COLO829 (cell line): Measurements from ENCODE around the gene POMT1.
"Not testable (repeated sequence)": the region's sequence is repeated elsewhere in the genome, so short reads cannot be mapped to it uniquely, and the experiment has no call there.

Source experiments
- DNase-seq: peaks from one replicate; pipeline ENCODE4 v3.0.0; 2012; ENCODE audit warnings: low spot score

The POMT1 gene

DNA sequence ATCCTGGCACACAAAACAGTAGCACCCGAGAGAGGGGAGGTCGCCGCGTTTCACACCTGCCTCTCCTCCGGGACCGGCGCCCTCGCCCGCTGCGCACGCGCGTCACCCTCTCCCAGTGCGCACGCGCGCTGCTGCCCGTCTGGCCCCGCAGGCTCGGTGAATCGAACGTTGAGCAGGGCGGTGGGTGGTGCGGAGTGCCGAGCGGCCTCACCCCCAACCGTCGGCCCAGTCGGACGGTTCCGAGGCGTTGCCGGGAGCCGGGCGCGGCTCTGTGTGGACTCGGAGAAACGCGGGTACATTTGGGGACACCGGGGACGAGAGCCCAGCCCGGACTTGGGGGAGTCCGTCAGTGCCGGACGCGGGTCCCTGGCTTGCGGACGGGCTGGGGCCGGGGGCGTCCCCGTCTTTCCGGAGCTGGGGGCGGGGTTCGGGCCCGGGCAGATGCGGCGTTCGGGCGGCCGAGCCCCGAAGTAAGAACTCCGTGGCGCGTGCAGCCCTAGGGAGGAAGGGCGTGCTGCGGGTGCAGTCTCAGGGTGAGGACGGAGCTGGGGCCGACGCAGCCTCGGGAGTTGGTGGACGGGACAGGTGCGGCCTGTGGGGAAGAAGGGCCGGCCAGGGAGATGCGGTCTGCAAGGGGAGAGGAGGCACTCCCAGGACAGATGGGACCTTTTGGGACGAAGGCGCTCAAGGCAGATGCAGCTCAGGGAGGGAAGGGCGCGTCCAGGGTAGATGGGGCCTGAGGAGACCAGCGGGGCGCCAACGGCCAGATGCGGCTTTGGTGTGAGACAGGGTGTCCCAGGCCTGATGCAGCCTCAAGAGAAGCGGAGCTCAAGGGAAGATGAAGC is at the start of gene POMT1:
TSS of gene POMT1 (plus strand) at position 138 of the 845 bp plus-strand sequence. CDS start 1,301 bp downstream, outside the sequence.
- DNase-seq = peak; percentile 92

DNA sequence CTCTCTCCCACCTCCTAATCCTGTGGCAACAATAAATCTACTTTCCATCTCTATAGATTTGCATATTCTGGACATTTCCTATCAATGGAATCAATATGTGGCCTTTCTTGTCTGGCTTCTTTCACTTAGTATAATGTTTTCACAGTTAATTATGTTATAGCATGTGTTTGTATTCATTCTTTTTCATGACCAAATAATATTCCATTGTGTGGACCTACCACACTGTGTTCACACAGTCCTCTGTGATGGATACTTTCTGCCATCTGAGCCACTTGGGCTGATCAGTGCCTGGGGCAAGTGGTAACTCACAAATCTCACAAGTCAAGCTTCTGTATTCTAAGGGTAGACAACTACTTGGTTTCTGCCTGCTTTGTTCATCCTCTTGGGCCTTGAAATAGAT is 48.7 kb upstream of the POMT1 start:
- DNase-seq = no peak

- DNase-seq = not testable (repeated sequence)
Observed at GRCh38 chr9:131455655-131456054, 47.1 kb upstream of the POMT1 start.

DNA sequence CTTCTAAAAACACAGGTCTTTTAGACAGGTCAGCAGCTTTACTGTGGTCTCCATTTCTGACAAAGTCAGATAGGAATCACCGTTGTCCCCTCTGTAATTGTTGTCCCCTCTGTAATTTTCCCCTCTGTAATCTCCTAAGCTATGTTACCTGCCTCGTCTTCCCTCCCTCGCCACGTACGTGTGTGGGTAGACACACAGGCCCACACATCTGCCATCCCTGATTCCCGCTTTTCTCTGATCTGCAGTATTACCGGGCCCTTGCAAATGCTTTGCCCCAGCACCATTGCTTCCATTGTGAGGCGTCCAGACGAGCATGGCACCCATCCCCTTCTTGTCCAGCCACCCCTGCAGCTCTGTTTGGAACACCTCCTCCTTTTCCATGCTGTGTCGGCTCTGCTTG is 45.0 kb upstream of the POMT1 start:
- no peak for DNase-seq

DNA sequence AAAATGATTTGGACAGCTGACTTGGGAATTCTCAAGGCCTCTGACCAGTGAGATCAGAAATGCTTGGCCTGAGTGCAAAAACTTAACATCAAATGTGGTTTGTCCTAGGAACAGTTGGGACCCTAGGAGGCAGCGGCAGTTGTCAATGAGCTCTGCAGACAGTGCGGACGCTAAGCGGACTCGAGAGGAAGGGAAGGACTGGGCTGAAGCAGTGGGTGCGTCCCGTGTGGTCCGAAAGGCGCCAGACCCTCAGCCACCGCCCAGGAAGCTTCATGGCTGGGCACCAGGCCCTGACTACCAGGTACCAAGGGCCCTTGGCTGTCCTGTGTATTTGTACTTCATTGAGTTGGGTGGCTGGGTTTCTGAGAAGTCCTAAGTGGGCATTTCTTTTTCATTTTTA is 43.7 kb upstream of the POMT1 start:
- DNase-seq = no peak

DNA sequence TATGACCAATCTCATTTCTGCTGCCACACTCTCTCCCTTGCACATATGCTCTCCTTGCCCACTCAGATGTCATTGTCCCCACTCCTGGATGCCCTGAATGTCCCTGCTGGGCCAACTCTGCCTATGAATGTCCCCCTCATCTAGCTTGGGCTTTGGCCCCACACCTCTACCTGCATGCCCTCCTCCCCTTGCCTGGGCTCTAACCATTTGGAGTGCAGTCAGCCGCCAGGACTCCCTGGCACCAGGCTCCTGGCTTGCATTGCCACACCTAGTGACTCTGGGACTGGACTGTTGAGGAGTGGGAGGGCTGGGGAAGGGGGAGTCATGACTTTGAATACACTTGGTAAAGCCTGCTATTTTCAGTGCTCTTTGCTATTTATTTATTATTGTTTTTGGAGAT is 41.6 kb upstream of the POMT1 start:
- no peak for DNase-seq

- no peak for DNase-seq
Observed at GRCh38 chr9:131464354-131465000, 38.2 kb upstream of the POMT1 start.

DNA sequence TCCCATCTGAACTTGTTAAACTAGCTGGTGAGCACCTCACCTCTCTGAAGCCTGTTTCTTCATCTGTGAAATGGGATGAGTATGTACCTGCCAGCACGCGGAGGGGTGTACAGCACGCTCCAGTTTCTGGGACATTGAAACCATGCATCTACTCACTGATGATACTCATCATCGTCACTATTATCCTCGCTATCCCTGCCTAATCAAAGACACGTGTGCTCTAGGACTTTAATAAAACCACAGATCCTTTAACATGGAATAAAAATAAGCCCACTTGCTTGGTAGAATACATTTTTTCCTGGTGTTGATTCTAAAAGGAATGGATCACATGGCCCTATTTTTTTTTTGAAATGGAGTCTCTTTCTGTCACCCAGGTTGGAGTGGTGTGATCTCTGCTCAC is 37.3 kb upstream of the POMT1 start:
- no peak for DNase-seq

- DNase-seq = no peak
Observed at GRCh38 chr9:131467214-131467935, 35.3 kb upstream of the POMT1 start.

DNA sequence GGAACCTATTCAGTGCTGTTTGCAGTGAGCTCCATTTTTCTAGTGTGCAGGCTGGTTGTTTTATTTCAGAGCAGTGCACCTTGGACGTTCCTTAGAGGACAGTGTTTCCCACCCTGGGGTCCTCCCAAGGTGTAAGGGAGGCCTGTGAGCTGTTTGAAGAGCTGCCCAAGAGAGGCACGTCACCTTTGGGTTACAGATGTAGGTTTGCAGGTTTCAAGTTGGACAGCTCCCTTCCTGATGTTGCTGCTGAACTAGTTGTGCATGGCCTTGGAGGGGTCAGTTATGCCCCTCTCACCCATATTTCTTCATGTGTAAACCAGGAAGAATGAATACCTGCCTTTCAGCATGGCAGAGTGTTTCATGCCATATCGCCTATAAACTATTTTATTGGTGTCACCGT is 34.7 kb upstream of the POMT1 start:
- no peak for DNase-seq

- no peak for DNase-seq
Observed at GRCh38 chr9:131469356-131469755, 33.4 kb upstream of the POMT1 start.

GRCh38 chr9:131469951-131470350 is 32.8 kb upstream of the POMT1 start:
- DNase-seq = no peak

- DNase-seq = no peak
Observed at GRCh38 chr9:131470581-131470991, 32.1 kb upstream of the POMT1 start.

DNA sequence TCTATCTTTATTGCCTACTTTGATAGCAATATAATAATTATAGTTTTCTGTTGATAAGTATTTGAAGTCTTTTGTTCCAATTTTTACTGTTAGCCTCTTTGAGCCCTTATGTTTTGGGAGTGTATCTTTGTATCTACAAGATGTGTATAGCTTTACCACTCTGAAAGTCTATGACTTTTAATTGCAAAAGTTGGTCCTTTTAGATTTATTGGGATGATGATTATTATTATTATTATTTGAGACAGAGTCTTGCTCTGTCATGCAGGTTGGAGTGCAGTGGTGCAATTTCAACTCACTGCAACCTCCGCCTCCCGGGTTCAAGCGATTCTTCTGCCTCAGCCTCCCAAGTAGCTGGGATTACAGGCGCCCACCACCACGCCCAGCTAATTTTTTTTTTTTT is 30.6 kb upstream of the POMT1 start:
- not testable (repeated sequence) for DNase-seq

- no peak for DNase-seq
Observed at GRCh38 chr9:131473198-131473885, 29.4 kb upstream of the POMT1 start.

DNA sequence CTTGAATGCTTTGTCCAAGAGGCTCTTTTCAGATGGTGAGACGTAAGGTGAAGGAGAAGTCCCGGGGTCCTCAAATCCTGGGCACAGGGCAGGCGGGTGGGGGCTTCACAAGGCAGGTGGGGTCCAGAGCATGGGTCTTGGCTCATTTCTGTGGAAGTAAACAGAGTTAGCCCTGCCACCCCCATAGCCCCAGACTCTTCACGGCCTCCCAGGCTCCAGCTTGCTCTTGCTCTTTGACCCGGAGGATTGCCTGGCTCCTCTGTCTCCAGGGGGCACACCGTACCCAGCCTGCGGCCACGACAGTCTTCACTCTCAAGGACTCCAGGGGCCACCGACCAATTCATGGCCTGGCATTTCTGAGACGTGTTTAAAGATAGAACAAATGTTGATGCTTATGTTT is 28.8 kb upstream of the POMT1 start:
- no peak for DNase-seq

GRCh38 chr9:131474711-131475110 is 28.0 kb upstream of the POMT1 start:
- DNase-seq = no peak

DNA sequence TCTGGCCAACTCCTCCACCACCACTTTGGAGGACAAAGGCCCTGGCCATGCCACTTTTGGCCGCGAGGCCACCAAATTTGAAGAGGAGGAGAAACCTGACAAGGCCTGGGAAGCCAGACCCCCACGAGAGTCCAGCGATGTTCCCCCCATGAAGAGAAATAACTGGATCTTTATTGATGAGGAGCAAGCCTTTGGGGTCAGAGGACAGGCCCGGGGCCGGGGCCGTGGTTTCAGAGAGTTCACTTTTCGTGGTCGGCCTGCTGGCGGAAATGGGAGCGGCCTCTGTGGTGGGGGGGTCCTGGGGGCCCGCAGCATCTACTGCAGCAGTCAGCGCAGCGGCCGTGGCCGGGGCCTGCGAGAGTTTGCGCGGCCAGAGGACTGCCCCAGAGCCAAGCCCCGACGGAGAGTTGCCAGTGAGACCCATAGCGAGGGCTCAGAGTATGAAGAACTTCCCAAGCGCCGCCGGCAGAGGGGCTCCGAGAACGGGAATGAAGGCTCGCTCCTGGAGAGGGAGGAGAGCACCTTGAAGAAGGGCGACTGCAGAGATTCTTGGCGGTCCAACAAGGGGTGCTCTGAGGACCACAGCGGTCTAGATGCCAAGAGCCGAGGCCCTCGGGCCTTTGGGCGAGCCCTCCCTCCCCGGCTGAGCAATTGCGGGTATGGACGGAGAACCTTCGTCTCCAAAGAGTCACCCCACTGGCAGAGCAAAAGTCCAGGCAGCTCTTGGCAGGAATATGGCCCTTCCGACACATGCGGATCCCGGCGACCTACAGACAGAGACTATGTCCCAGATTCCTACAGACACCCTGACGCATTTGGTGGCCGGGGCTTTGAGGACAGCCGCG is 27.4 kb upstream of the POMT1 start:
- no peak for DNase-seq

DNA sequence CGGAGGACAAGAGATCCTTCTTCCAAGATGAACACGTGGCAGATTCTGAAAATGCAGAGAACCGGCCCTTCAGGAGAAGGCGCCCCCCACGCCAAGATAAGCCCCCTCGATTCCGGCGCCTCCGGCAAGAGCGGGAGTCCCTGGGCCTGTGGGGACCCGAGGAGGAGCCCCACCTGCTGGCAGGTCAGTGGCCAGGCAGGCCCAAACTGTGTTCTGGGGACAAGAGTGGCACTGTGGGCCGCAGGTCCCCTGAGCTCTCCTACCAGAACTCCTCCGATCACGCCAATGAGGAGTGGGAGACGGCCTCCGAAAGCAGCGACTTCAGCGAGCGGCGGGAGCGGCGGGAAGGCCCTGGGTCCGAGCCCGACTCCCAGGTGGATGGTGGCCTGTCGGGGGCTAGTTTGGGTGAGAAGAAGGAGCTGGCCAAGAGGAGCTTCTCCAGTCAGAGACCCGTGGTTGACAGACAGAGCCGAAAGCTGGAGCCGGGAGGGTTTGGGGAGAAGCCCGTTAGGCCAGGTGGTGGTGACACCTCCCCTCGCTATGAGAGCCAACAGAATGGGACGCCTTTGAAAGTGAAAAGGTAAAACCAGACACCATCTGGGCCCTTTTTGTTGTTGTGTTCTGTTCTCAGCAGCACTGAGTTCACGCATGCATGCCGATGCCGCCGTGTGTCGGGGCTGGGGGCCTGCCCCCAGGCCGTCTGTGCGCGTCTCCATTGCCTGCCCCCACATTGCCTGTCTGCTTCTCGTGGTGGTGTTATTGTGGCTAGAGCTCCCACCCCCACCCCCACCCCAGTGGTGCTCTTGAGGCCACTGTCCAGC is 26.6 kb upstream of the POMT1 start:
- DNase-seq = no peak

GRCh38 chr9:131476777-131477345 is 25.9 kb upstream of the POMT1 start:
- DNase-seq = no peak
